GM23338 (cell line): ENCODE measurements around the gene BOD1.

Source experiments
- TF ChIP-seq, protein P1 (sequence below): IDR thresholded peaks from one replicate; pipeline ENCODE4 v1.6.1; 2018; ENCODE audit warnings: antibody characterized with exemption; ENCODE audit not compliant: unreplicated experiment
- TF ChIP-seq, protein P2 (sequence below), 2 experiments: fragments of 200-600 bp in 1 of 2; sonication (generic) in 1 of 2; conservative IDR thresholded peaks; 2 replicates each; pipeline versions ENCODE4 v1.5.1 to v1.6.1; 2016 to 2017; ENCODE audit warnings: antibody characterized with exemption in 2 of 2, low read depth in 2 of 2, mild to moderate bottlenecking in 2 of 2, moderate library complexity in 1 of 2

DNA sequence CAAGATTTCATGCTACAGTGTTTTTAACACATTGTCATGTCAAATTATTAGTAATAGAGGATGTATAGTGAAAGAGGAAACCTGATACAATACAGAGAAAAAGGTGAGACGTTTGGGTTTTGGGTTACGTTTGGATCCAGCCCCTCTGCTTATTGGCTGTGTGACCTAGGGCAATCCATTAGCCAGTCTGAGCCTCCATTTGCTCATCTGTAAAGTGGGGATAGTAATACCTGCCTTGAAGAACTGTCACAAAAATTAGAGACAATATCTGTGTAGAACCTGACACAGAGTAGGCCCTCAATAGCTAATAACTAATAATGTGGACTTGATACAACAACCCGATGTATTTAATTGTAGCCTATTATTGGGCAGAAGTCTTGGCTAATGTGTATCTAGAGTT lies 4.3 kb upstream of the BOD1 start:
- TF ChIP-seq, protein P1, sequence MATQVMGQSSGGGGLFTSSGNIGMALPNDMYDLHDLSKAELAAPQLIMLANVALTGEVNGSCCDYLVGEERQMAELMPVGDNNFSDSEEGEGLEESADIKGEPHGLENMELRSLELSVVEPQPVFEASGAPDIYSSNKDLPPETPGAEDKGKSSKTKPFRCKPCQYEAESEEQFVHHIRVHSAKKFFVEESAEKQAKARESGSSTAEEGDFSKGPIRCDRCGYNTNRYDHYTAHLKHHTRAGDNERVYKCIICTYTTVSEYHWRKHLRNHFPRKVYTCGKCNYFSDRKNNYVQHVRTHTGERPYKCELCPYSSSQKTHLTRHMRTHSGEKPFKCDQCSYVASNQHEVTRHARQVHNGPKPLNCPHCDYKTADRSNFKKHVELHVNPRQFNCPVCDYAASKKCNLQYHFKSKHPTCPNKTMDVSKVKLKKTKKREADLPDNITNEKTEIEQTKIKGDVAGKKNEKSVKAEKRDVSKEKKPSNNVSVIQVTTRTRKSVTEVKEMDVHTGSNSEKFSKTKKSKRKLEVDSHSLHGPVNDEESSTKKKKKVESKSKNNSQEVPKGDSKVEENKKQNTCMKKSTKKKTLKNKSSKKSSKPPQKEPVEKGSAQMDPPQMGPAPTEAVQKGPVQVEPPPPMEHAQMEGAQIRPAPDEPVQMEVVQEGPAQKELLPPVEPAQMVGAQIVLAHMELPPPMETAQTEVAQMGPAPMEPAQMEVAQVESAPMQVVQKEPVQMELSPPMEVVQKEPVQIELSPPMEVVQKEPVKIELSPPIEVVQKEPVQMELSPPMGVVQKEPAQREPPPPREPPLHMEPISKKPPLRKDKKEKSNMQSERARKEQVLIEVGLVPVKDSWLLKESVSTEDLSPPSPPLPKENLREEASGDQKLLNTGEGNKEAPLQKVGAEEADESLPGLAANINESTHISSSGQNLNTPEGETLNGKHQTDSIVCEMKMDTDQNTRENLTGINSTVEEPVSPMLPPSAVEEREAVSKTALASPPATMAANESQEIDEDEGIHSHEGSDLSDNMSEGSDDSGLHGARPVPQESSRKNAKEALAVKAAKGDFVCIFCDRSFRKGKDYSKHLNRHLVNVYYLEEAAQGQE, result no peak
- TF ChIP-seq, protein P2, sequence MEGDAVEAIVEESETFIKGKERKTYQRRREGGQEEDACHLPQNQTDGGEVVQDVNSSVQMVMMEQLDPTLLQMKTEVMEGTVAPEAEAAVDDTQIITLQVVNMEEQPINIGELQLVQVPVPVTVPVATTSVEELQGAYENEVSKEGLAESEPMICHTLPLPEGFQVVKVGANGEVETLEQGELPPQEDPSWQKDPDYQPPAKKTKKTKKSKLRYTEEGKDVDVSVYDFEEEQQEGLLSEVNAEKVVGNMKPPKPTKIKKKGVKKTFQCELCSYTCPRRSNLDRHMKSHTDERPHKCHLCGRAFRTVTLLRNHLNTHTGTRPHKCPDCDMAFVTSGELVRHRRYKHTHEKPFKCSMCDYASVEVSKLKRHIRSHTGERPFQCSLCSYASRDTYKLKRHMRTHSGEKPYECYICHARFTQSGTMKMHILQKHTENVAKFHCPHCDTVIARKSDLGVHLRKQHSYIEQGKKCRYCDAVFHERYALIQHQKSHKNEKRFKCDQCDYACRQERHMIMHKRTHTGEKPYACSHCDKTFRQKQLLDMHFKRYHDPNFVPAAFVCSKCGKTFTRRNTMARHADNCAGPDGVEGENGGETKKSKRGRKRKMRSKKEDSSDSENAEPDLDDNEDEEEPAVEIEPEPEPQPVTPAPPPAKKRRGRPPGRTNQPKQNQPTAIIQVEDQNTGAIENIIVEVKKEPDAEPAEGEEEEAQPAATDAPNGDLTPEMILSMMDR (conservative IDR thresholded peaks at IDR 0.05; ENCODE audit: low read depth in 2 of 2), result no peak
